Measurements from ENCODE around the gene BAX.

- TF ChIP-seq GABPA (IDR thresholded peaks at IDR 0.05 in 1 of 2, conservative IDR thresholded peaks at IDR 0.05 in 1 of 2), result no peak
- no peak for TF ChIP-seq REST (IDR thresholded peaks at IDR 0.05)
- TF ChIP-seq NR2F2 (IDR thresholded peaks at IDR 0.05), result no peak
- TF ChIP-seq YY1 (IDR thresholded peaks at IDR 0.05), result no peak
Observed at GRCh38 chr19:48958006-48958405, 3.3 kb downstream of the BAX start.

All from liver (tissue), 2 donors.